Measurements from ENCODE around the gene PBX3. TPM values are rescaled to one million over a fixed set of nuclear protein-coding genes. Genes with fewer than 3 reads are reported as not detected.

Gene PBX3
- total RNA-seq, 1 donor from 2014 or later, result 82.3 TPM

- Histone ChIP-seq H3K4me1 (no peaks in the 10 kb centered on the region), H3K27me3 (no peaks in the 10 kb centered on the region), H3K9me3 (no peaks in the 10 kb centered on the region), H3K27ac (no peak overlapping the region), H3K36me3 (peaks cover 0 to 20% of the 10 kb centered on the region in 2 donors), H3K4me3 (no peak overlapping the region)
- DNase-seq (ENCODE audit: extremely low spot score in 2 of 2), result no peak
- intact Hi-C loops (cut with DNase I), result no loop called here
- TF ChIP-seq POLR2AphosphoS5 (IDR thresholded peaks at IDR 0.05; ENCODE audit: insufficient read depth in 1 of 2, low read depth in 1 of 2) (no peak), POLR2A (IDR thresholded peaks at IDR 0.05) (no peak)
- TF ChIP-seq, protein P1, sequence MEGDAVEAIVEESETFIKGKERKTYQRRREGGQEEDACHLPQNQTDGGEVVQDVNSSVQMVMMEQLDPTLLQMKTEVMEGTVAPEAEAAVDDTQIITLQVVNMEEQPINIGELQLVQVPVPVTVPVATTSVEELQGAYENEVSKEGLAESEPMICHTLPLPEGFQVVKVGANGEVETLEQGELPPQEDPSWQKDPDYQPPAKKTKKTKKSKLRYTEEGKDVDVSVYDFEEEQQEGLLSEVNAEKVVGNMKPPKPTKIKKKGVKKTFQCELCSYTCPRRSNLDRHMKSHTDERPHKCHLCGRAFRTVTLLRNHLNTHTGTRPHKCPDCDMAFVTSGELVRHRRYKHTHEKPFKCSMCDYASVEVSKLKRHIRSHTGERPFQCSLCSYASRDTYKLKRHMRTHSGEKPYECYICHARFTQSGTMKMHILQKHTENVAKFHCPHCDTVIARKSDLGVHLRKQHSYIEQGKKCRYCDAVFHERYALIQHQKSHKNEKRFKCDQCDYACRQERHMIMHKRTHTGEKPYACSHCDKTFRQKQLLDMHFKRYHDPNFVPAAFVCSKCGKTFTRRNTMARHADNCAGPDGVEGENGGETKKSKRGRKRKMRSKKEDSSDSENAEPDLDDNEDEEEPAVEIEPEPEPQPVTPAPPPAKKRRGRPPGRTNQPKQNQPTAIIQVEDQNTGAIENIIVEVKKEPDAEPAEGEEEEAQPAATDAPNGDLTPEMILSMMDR (IDR thresholded peaks at IDR 0.05), result no peak
Observed at GRCh38 chr9:125961072-125961471, 213.9 kb downstream of the PBX3 start.

- Histone ChIP-seq H3K4me3 (no peak overlapping the region), H3K4me1 (no peaks in the 10 kb centered on the region), H3K36me3 (peaks cover 0 to 20% of the 10 kb centered on the region in 2 donors), H3K9me3 (no peaks in the 10 kb centered on the region), H3K27me3 (no peaks in the 10 kb centered on the region), H3K27ac (no peak overlapping the region)
- no peak for DNase-seq (ENCODE audit: extremely low spot score in 2 of 2)
- intact Hi-C loops (cut with DNase I), result no loop called here
- no peak for TF ChIP-seq POLR2AphosphoS5 (IDR thresholded peaks at IDR 0.05; ENCODE audit: insufficient read depth in 1 of 2, low read depth in 1 of 2)
- TF ChIP-seq, protein P1 (IDR thresholded peaks at IDR 0.05), result no peak
- TF ChIP-seq POLR2A (IDR thresholded peaks at IDR 0.05), result no peak
Observed at GRCh38 chr9:125963932-125964331, 216.8 kb downstream of the PBX3 start.

DNA sequence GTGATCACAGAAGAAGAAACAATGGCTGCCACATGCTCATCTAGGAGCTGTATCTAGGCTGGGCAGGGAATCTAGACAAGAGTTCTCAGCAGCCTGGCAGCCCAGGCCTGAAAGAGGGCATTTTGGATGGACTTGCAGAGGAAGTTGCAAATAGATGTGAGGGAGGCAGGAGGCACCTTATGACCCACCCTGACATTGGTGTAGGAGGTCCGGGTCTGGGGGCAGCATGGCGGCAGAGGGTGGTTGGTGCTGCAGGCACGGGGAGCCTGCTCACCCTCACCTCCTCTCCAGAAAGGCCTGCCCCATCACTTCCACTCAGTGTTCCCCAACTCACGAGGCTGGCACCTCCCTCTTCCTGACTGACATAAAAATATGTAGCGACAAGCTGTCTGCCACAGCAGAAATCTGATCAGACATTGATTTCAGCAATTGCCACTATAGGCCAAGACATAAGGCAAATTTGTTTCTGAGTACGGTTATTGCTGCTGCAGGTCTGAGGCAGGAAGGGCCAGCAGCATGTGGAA is 217.6 kb downstream of the PBX3 start:
- Histone ChIP-seq H3K27ac (no peak overlapping the region), H3K27me3 (no peaks in the 10 kb centered on the region), H3K9me3 (no peaks in the 10 kb centered on the region), H3K4me3 (no peak overlapping the region), H3K36me3 (peaks cover 0 to 20% of the 10 kb centered on the region in 2 donors), H3K4me1 (no peaks in the 10 kb centered on the region)
- no peak for TF ChIP-seq POLR2A (IDR thresholded peaks at IDR 0.05)
- TF ChIP-seq POLR2AphosphoS5 (IDR thresholded peaks at IDR 0.05; ENCODE audit: insufficient read depth in 1 of 2, low read depth in 1 of 2), result no peak
- TF ChIP-seq, protein P1 (IDR thresholded peaks at IDR 0.05), result no peak
- intact Hi-C loops (cut with DNase I), result no loop called here
- DNase-seq (ENCODE audit: extremely low spot score in 2 of 2), result no peak

GRCh38 chr9:125965477-125965876 is 218.3 kb downstream of the PBX3 start:
- H3K9me3 ChIP-seq, result no peaks in the 10 kb centered on the region
- H3K4me3 ChIP-seq, result no peak overlapping the region
- no peak overlapping the region for H3K27ac ChIP-seq
- TF ChIP-seq, protein P1 (IDR thresholded peaks at IDR 0.05), result no peak
- TF ChIP-seq POLR2AphosphoS5 (IDR thresholded peaks at IDR 0.05; ENCODE audit: insufficient read depth in 1 of 2, low read depth in 1 of 2) (no peak), POLR2A (IDR thresholded peaks at IDR 0.05) (no peak)
- DNase-seq (ENCODE audit: extremely low spot score in 2 of 2), result no peak
- H3K4me1 ChIP-seq, result no peaks in the 10 kb centered on the region
- intact Hi-C loops (cut with DNase I), result no loop called here
- no peaks in the 10 kb centered on the region for H3K27me3 ChIP-seq
- H3K36me3 ChIP-seq, result peaks cover 0 to 20% of the 10 kb centered on the region in 2 donors

GRCh38 chr9:125966466-125966865 is 219.3 kb downstream of the PBX3 start:
- no peaks in the 10 kb centered on the region for H3K27me3 ChIP-seq
- intact Hi-C loops (cut with DNase I), result no loop called here
- TF ChIP-seq, protein P1 (IDR thresholded peaks at IDR 0.05), result no peak
- TF ChIP-seq POLR2AphosphoS5 (IDR thresholded peaks at IDR 0.05; ENCODE audit: insufficient read depth in 1 of 2, low read depth in 1 of 2) (no peak), POLR2A (IDR thresholded peaks at IDR 0.05) (no peak)
- H3K36me3 ChIP-seq, result peaks cover 0 to 20% of the 10 kb centered on the region in 2 donors
- H3K4me1 ChIP-seq, result no peaks in the 10 kb centered on the region
- no peak overlapping the region for H3K27ac ChIP-seq
- DNase-seq (ENCODE audit: extremely low spot score in 2 of 2), result no peak
- no peak overlapping the region for H3K4me3 ChIP-seq
- no peaks in the 10 kb centered on the region for H3K9me3 ChIP-seq
